CD4-positive, alpha-beta T cell treated with Interferon gamma for 1 hour (primary cell): ENCODE measurements around the gene SKAP2.

Source experiments
- DNase-seq: peaks from one replicate; pipeline ENCODE4 v3.0.0-alpha.2; 2020

Gene SKAP2

DNA sequence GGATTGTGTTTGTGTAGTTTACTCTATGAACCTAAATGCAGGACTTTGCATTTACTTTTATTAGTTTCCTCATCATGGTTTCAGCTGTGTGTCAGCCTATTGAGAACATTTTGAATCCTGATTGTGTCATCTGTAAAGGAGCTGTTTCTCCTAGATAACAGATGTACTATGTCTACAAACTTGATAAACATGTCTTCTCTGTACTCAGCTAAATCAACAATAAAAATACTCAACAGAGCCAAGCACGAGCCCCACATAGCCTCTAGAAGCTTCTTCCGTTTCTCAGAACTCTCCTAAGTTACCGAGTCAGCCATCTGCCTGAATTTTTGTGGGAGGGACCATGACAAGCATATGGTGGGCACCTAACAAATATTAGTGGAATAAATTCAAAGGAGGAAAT lies 234.7 kb downstream of the SKAP2 start:
- DNase-seq, result no peak

DNA sequence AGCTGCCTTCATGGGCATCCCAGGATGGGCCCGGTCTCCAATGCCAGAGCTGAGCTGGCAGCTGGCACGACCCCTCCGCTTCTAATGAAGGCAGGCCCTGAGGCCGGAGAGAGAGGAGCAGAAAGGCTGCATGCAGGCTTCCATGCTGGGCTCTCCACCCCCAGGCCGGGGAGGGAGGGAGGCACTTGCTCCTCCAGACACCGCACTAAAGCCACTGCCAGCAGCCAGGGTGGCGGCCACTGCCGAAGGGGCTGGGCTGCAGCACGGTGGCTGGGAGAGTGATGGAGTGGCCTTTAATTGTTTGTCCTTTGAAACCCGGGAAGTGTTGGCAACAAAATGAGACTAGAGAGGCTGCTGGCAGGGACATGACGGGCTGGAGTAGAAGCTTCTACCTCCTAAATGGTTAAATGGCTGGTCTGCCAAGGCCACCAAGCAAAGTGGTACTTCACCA lies 236.5 kb downstream of the SKAP2 start:
- no peak for DNase-seq

DNA sequence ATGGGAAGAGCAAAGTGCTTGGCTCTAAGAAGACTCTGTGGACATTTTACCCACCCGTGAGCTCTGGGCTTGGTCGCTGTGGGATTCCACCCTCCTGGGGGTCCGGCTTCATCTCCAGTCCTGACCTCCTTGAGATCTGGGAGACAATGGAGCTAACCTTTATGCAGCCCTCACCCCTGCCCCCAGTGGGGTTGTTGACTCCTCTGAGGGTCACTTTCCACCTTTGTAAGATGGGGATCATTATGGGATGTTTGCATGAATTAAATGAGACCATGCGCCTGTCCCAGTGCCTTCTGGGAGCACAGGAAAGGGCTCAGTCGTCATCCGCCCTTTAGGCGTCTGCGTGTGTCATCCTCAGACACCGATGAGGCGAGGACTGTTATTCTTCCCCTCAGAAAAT lies 237.2 kb downstream of the SKAP2 start:
- DNase-seq, result no peak

DNA sequence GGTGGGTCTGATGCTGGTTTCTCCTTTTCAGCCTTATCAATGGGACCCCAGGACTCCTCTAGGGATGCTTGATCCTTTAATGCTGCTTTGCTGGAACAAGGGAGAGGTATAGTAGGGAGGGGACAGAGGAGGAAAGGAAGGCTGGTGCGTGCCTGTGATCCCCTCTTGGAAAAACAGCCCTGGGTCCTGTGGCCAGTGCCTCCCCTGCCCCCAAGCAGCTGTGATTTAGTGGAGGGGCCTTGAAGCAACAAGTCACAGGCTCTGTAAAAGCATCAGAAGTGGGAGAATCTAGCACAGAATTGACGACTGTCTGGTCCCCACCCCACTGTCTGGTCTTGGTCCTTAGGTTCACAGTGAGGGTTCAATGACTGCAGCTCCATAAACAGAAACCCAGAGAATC lies 237.7 kb downstream of the SKAP2 start:
- DNase-seq, result no peak

DNA sequence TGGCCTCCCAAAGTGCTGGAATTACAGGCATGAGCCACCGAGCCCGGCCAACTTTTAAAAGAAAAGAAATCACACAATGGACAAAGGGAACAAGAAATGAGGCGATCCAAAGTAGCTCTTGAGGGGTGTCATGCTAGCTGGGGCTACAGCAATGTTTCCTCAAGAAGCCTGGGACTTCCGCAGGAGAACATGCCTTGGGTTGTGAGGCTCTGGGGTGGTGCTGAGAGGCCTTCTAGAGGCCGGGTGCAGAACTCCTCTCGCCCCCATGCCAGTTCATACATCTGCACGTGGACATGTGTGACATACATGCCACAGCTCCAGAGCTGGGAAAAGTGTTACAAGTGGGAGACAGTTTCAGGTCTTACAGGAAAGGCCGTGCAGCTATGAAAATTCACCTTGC lies 238.2 kb downstream of the SKAP2 start:
- DNase-seq, result no peak

DNA sequence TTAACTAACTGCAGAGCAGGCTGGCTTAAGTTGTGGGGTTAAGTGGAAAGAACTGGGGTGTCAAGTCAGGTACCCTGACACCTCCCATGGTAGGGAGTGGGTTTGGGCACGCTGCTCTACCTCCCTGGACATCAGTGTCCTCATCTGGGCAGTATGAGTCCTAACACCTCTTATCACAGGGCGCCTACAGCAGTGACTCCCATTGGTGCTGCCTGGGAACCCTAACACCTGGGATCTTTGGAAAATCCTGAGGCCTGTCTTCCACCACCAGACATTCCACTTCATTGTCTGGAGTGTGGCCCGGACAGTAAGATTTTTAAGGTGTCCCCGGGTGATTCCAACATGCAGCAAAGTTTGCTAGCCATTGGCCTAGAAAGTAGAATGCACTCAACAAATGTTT lies 239.1 kb downstream of the SKAP2 start:
- DNase-seq, result no peak

DNA sequence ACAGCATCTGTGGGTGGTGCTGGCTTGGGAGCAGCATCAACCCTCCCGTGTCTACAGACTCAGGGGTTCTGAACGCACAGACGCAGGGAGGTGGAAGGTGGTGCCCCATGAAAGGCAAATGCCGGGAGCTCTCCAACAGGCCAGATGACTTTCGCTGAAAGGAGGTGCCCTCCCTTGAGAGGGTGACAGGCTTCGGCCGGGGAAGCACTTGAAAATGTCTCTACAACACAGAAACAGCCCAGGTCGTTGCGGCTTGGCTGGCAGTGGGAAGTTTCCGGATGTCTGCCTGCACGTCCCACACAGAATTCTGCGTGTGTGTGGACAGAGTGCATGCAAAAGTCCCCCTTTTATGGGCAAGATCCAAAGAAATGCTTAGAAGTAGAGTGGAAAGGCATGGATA lies 239.6 kb downstream of the SKAP2 start:
- no peak for DNase-seq

DNA sequence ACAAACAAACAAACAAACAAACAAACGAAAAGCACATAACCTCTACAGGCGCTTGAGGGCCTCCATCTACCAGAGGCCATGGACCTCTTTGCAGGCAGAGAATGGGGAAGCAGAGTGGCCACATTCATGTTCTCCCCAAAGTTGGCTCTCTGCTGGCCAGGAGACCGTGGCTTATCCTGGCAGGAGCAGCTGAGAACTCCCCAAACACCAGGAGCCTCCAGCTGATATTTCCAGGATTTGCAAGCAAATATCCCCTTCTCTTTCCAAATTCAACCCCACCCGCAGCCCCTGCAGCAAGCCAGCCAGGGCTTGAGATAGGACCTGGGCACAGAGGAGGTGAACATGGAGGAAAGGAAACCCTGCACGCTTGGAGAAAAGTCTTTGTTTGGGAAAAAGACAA lies 240.0 kb downstream of the SKAP2 start:
- no peak for DNase-seq

DNA sequence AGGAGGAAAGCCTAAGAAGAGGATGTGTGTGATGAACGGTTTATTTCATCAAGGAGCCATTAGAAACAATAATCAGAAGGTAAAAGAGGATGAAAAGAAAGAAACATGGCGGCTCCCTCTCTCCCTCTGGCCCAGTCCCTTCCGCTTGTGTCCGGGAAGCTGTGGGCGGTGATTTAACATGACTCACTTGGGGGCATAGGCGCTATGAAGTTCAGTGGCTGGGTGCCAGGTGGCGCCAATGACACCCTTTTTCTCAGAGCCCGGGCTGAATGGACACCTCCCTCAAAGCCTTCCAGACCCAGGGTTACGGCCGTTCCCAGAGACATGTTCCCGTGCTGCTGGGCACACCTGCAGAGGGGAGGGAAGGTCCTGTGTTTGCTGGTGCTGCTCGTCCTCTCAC lies 244.0 kb downstream of the SKAP2 start:
- no peak for DNase-seq

DNA sequence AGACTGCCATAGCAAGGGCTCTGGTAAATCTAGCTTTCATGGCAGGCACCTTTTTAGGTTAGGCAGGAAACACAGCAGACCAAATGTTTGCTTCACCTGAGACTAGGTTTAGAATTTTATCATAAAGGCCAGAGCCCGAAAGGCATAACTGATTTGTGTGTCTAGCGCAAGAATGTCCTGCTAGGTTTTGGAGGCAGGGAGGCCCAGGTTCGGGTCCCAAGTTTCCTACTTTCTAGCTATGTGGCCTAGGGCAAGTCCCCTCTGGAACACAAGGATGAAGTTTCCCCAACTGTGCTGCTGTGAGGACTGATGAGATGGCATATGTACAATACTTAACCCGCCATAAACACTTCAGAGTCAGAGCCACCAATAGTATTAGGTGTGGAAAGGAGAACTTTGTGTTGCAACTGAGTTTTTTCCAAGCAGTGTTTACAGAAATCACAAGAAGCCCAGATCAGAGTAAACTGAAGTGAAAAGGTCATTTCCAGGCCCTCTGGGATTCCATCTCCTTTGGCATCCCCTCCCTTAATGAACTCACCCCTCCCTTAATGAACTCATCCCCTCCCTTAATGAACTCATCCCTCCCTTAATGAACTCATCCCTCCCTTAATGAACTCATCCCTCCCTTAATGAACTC lies 244.9 kb downstream of the SKAP2 start:
- no peak for DNase-seq

DNA sequence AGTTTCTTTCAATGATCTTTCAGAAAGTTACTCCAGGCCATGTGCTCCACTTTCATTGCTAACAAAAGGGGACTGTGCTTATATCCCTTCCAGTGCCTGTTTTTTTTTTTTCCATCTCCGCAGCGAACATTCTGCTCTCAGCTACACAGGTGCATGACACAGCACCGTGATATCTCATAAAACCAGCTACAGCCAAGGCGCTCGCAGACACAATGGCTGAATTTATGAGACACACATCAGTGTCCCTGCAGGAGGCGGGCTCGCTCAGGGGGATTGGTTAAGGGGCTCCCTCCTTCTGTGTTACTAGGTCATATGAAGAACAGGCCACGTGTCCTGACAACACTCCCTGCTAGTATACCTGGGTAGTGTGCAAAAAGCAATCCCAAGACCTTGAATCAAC lies 245.5 kb downstream of the SKAP2 start:
- DNase-seq, result no peak

DNA sequence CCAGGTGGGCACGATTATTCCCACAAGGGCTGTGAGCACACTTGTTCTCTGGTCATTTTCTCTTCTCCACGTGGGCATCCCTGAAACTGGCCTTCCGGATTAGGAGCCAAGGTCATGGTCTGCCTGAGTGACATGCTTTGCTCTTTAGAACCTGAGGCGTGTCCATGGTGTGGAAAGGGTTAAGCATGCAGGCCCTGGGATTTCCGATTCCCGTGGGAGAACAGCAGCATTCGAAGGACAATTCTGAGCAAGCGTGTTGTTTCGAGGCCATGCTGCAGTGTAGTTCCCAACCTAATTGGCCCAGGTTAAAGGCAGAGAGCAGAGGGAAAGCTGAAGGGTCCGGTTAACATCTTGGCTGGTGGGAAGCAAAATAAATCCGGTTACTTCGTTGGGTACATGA lies 245.9 kb downstream of the SKAP2 start:
- DNase-seq, result no peak
